Measurements from ENCODE around the gene NFATC2.

- no peak for TF ChIP-seq EZH2phosphoT487 (conservative IDR thresholded peaks at IDR 0.05; ENCODE audit: low read length)
- TF ChIP-seq, protein P1, sequence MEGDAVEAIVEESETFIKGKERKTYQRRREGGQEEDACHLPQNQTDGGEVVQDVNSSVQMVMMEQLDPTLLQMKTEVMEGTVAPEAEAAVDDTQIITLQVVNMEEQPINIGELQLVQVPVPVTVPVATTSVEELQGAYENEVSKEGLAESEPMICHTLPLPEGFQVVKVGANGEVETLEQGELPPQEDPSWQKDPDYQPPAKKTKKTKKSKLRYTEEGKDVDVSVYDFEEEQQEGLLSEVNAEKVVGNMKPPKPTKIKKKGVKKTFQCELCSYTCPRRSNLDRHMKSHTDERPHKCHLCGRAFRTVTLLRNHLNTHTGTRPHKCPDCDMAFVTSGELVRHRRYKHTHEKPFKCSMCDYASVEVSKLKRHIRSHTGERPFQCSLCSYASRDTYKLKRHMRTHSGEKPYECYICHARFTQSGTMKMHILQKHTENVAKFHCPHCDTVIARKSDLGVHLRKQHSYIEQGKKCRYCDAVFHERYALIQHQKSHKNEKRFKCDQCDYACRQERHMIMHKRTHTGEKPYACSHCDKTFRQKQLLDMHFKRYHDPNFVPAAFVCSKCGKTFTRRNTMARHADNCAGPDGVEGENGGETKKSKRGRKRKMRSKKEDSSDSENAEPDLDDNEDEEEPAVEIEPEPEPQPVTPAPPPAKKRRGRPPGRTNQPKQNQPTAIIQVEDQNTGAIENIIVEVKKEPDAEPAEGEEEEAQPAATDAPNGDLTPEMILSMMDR (IDR thresholded peaks at IDR 0.05; ENCODE audit: insufficient read depth, low read length, poor library complexity, severe bottlenecking), result no peak
Observed at GRCh38 chr20:51373713-51374455, 168.6 kb downstream of the NFATC2 start.

All from SU-DHL-6 (cell line).